Natural killer cell (primary cell): Measurements from ENCODE around the gene DOCK11. TPM values are rescaled to one million over a fixed set of nuclear protein-coding genes. Genes with fewer than 3 reads are reported as not detected.

Experiments
- ATAC-seq, 3 donors: fragments of 150-1000 bp in 2 of 3; fragments of 200-7000 bp in 1 of 3; cut with Tn5 transposase; 1 replicate in 1 of 3; 2 replicates in 2 of 3; pipeline ENCODE4 v1.10.0; 2021; ENCODE audit warnings: mild to moderate bottlenecking in 2 of 3, moderate library complexity in 2 of 3
- DNase-seq, 2 donors: peaks; one replicate each; pipeline versions ENCODE4 v3.0.0 to v3.0.0-alpha.2; 2013 to 2021; ENCODE audit warnings: mixed read lengths in 1 of 2
- H3K27ac ChIP-seq: one replicate; pipeline ENCODE4 v1.5.1; 2013; ENCODE audit warnings: mild to moderate bottlenecking, low read length
- H3K27me3 ChIP-seq: one replicate; pipeline ENCODE4 v1.6.1; 2013; ENCODE audit warnings: low read length; ENCODE audit not compliant: control insufficient read depth, insufficient read depth
- H3K36me3 ChIP-seq: one replicate; pipeline ENCODE4 v1.6.1; 2013; ENCODE audit warnings: low read length; ENCODE audit not compliant: control insufficient read depth, insufficient read depth
- H3K4me1 ChIP-seq: one replicate; pipeline ENCODE4 v1.6.1; 2013; ENCODE audit warnings: low read length; ENCODE audit not compliant: control insufficient read depth, insufficient read depth
- H3K4me3 ChIP-seq: one replicate; pipeline ENCODE4 v1.5.1; 2013; ENCODE audit warnings: low read length
- H3K9me3 ChIP-seq: one replicate; pipeline ENCODE4 v1.6.1; 2013; ENCODE audit warnings: low read length; ENCODE audit not compliant: control insufficient read depth, insufficient read depth
- H3K27ac Mint-ChIP-seq, 2 donors: one replicate each; pipeline ENCODE4 v1.8.0; 2022; ENCODE audit warnings: mild to moderate bottlenecking in 2 of 2, mixed read lengths in 2 of 2, moderate library complexity in 1 of 2
- H3K27me3 Mint-ChIP-seq, 2 donors: one replicate each; pipeline ENCODE4 v1.8.0; 2022; ENCODE audit warnings: low read depth in 2 of 2, mixed read lengths in 2 of 2
- H3K36me3 Mint-ChIP-seq: one replicate; pipeline ENCODE4 v1.8.0; 2022; ENCODE audit warnings: mixed read lengths
- H3K4me1 Mint-ChIP-seq, 2 donors: one replicate each; pipeline ENCODE4 v1.8.0; 2022; ENCODE audit warnings: mixed read lengths in 2 of 2
- H3K4me3 Mint-ChIP-seq: one replicate; pipeline ENCODE4 v1.8.0; 2022; ENCODE audit warnings: mild to moderate bottlenecking, moderate library complexity, mixed read lengths
- H3K9me3 Mint-ChIP-seq, 2 donors: one replicate each; pipeline ENCODE4 v1.8.0; 2022; ENCODE audit warnings: mixed read lengths in 2 of 2
- WGBS: methylation state at CpG from one replicate; pipeline ENCODE4 v1.1.7; 2013; ENCODE audit warnings: missing lambda C conversion rate; ENCODE audit not compliant: insufficient coverage; 5-methylcytosine and 5-hydroxymethylcytosine counted together
- intact Hi-C: fragments of 100-400 bp; cut with micrococcal nuclease; formaldehyde crosslinking; loops from one replicate; pipeline ENCODE4 v1.14.2; 2022
- total RNA-seq, 4 donors: library from RNA; stranded (reverse); fragments of 120-200 nt in 1 of 4; gene quantifications; one replicate each; pipeline versions ENCODE4 v1.2.3 to v1.2.4, GENCODE V29; 2013 to 2022
- TF ChIP-seq, protein P1 (sequence below): fragments of 200-600 bp; IDR thresholded peaks from one replicate; pipeline ENCODE4 v1.8.0; 2022; ENCODE audit warnings: antibody characterized with exemption

The DOCK11 gene
- total RNA-seq, 3 donors from 2014 or later (not counting 1 experiment from before 2014, with no cell fraction given) = 108 to 130 (median 117) TPM

GRCh38 chrX:118685393-118685792 lies 189.8 kb downstream of the DOCK11 start:
- Histone ChIP-seq H3K9me3 (no peaks in the 10 kb centered on the region), H3K27ac (no peak overlapping the region), H3K36me3 (peaks cover 39% of the 10 kb centered on the region), H3K4me3 (no peak overlapping the region), H3K4me1 (no peaks in the 10 kb centered on the region), H3K27me3 (no peaks in the 10 kb centered on the region)
- no peak overlapping the region for H3K27ac Mint-ChIP-seq
- no peaks in the 10 kb centered on the region for H3K9me3 Mint-ChIP-seq
- no peaks in the 10 kb centered on the region for H3K27me3 Mint-ChIP-seq
- no peak for ATAC-seq
- no peaks in the 10 kb centered on the region for H3K36me3 Mint-ChIP-seq
- intact Hi-C loops = no loop called here
- TF ChIP-seq, protein P1, sequence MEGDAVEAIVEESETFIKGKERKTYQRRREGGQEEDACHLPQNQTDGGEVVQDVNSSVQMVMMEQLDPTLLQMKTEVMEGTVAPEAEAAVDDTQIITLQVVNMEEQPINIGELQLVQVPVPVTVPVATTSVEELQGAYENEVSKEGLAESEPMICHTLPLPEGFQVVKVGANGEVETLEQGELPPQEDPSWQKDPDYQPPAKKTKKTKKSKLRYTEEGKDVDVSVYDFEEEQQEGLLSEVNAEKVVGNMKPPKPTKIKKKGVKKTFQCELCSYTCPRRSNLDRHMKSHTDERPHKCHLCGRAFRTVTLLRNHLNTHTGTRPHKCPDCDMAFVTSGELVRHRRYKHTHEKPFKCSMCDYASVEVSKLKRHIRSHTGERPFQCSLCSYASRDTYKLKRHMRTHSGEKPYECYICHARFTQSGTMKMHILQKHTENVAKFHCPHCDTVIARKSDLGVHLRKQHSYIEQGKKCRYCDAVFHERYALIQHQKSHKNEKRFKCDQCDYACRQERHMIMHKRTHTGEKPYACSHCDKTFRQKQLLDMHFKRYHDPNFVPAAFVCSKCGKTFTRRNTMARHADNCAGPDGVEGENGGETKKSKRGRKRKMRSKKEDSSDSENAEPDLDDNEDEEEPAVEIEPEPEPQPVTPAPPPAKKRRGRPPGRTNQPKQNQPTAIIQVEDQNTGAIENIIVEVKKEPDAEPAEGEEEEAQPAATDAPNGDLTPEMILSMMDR = no peak
- no peak for DNase-seq
- H3K4me1 Mint-ChIP-seq = peaks cover 0 to 6% of the 10 kb centered on the region in 2 donors
- H3K4me3 Mint-ChIP-seq = no peak overlapping the region
- 100% methylated on average over 1 of the region's 3 CpGs for WGBS

DNA sequence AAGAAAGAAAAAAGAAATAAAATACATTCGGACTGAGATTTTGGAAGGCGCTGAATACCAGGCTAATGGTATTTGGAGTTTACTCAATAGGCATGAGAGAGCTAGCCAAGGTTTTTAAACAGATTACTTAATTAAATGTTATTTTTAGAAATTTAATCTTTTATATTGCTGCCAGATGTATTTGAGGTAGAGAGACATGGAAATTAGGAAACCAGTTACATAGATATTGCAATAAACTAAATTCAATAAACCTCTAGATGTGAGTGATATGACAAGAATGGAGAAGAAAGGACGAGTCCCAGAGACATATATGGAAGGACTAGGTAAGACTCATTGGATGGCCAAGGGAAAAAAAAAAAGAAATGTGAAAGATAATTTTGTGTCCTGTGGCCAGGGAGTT lies 193.3 kb downstream of the DOCK11 start:
- Mint-ChIP-seq H3K36me3 (no peaks in the 10 kb centered on the region), H3K27me3 (no peaks in the 10 kb centered on the region), H3K4me1 (no peaks in the 10 kb centered on the region), H3K4me3 (no peak overlapping the region), H3K9me3 (no peaks in the 10 kb centered on the region), H3K27ac (peak overlapping the region; percentile 13 to 71)
- intact Hi-C loops = no loop called here
- no CpG with 5 or more reads among the region's 3 CpGs for WGBS
- H3K27me3 ChIP-seq = no peaks in the 10 kb centered on the region
- H3K27ac ChIP-seq = no peak overlapping the region
- TF ChIP-seq, protein P1 = no peak
- no peak overlapping the region for H3K4me3 ChIP-seq
- ATAC-seq = no peak
- H3K9me3 ChIP-seq = no peaks in the 10 kb centered on the region
- H3K4me1 ChIP-seq = no peaks in the 10 kb centered on the region
- no peak for DNase-seq
- H3K36me3 ChIP-seq = peaks cover 13% of the 10 kb centered on the region

DNA sequence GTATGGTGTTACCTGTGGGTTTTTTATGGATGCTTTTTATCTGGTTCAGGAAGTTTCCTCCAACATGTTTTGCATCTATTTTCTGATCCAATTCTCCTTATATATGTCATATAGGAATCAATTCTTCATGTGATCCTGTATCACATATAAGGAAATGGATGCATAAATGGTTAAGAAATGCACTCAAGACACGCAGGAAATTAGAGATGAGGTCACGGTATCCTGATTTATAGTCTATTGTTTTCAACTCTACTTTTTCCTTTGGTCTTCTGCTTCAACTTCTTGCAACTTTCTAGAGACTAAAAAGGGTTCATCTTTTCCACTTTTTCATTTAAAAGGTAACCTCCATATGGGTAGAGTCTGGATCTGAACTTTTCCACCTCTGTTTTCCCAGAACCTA lies 198.2 kb downstream of the DOCK11 start:
- ATAC-seq (no peak), DNase-seq (no peak)
- Mint-ChIP-seq H3K4me1 (peaks cover 0 to 7% of the 10 kb centered on the region in 2 donors), H3K27me3 (no peaks in the 10 kb centered on the region), H3K9me3 (no peaks in the 10 kb centered on the region), H3K4me3 (no peak overlapping the region), H3K27ac (peak overlapping the region in 1 of 2 donors; percentile 57), H3K36me3 (no peaks in the 10 kb centered on the region)
- intact Hi-C loops = no loop called here
- TF ChIP-seq, protein P1 = no peak
- Histone ChIP-seq H3K36me3 (no peaks in the 10 kb centered on the region), H3K4me3 (no peak overlapping the region), H3K4me1 (no peaks in the 10 kb centered on the region), H3K27me3 (no peaks in the 10 kb centered on the region), H3K27ac (no peak overlapping the region), H3K9me3 (no peaks in the 10 kb centered on the region)
- no CpG with 5 or more reads among the region's 2 CpGs for WGBS

DNA sequence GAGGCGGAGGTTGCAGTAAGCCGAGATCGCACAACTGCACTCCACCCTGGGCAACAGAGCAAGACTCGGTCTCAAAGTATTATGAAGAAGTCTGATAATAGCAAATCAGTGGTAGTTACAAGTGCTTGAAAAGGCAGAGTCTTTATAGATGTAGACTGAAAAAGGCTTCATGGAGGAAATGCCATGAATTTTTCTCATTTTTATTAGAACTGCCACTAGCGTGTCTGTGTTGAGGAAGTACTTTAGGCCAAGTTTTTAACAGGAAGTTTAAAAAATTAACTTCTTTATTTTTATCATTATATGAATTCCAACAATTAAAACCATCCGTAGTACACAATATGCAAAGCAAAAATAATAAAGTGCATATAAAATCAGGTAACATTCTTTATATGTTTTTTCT lies 199.0 kb downstream of the DOCK11 start:
- no peaks in the 10 kb centered on the region for H3K9me3 ChIP-seq
- no peaks in the 10 kb centered on the region for H3K4me1 ChIP-seq
- no peak overlapping the region for H3K4me3 Mint-ChIP-seq
- H3K36me3 Mint-ChIP-seq = no peaks in the 10 kb centered on the region
- intact Hi-C loops = no loop called here
- no peaks in the 10 kb centered on the region for H3K27me3 Mint-ChIP-seq
- H3K4me1 Mint-ChIP-seq = peaks cover 0 to 9% of the 10 kb centered on the region in 2 donors
- no peak for ATAC-seq
- no peak overlapping the region for H3K27ac ChIP-seq
- no peak overlapping the region for H3K4me3 ChIP-seq
- H3K27me3 ChIP-seq = no peaks in the 10 kb centered on the region
- TF ChIP-seq, protein P1 = no peak
- H3K36me3 ChIP-seq = no peaks in the 10 kb centered on the region
- H3K27ac Mint-ChIP-seq = no peak overlapping the region
- no peak for DNase-seq
- H3K9me3 Mint-ChIP-seq = no peaks in the 10 kb centered on the region
- WGBS = 96% methylated on average over 4 of the region's 6 CpGs
